ENCODE data around the gene PCA3.
A peak's percentile ranks its signal among the peaks of the same experiment; 100 is the strongest.
"Not testable (repeated sequence)": the region's sequence is repeated elsewhere in the genome, so short reads cannot be mapped to it uniquely, and the experiment has no call there.

The PCA3 gene

DNA sequence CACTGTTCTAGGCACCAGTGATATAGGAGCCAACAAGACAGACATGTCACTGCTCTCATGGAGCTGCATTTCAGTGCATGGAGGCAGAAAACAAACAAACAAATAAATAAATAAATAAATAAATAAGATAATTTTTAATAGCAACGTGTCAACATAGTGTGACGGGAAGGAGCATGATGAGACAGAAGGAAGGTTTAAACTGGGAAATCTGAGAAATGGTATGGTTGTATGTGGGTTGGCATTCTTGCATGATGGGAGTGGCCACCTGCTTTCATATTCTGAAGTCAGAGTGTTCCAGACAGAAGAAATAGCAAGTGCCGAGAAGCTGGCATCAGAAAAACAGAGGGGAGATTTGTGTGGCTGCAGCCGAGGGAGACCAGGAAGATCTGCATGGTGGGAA lies at the start of gene PCA3:
TSS of gene PCA3 (plus strand) at position 301 of the 400 bp plus-strand sequence.
- DNase-seq, result no peak

DNA sequence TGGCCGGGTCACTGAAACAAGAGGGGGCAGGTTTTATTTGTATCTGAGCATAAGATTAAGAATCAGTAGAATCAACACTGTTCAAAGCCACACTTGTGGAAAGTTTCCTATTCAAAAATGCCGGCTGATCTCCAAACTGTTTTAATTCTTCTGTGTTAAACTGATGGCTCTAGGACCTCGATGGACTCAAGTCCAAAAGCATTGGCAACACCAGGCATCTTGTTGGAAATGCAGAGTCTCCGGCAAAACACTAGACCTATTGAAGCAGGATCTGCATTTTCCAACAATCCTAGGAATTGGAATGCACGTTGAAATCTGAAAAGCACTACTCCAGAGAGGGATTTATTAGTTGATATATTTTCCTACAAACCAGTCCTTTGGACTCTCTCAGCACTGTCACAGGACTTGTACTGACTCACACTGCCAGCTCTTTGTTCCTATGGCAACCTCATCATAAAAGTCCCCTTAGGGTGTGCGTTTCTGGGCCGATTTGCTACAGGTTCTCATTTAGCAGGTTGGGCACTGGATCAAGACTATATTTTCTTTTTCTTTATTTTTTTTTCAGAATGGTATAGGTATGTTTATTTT lies 48.1 kb upstream of the PCA3 start:
- DNase-seq, result no peak

DNA sequence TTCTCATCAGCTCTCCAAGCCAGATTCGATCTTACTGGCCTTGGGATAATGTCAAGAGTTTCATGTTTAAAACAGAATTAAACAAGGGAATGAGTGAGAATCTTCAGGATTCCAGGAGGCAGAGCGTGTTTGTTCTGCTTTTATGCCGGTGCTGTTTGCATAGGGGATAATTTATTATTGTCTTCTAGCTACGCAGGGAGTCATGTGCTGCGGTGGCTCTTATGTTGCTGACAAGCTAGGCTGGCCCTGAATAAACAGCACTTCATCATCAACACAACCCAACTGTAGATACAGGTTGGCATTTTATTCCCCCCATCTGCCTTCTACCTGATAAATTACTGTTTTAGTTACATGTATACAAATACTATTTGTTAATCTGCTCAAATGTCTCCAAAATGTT lies 47.1 kb upstream of the PCA3 start:
- DNase-seq, result no peak

DNA sequence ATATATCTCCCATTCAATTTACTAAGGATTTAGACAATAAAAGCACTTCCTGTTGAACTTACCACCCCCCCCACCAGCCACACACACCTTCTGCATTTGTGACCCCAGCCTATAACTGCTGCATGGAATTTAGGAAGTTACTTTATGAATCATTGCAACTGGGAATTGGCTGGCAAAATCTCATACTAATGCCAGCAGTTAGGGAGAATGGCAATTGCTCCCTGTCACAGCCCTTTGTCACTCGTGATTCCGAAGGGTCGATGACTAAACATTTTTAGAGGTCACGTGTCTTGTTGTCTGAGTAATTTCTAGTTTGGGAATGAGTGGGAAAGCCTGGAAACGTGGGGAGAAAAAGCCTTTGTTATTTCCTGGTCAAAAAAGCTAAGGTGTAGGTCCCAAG lies 46.6 kb upstream of the PCA3 start:
- DNase-seq, result no peak

DNA sequence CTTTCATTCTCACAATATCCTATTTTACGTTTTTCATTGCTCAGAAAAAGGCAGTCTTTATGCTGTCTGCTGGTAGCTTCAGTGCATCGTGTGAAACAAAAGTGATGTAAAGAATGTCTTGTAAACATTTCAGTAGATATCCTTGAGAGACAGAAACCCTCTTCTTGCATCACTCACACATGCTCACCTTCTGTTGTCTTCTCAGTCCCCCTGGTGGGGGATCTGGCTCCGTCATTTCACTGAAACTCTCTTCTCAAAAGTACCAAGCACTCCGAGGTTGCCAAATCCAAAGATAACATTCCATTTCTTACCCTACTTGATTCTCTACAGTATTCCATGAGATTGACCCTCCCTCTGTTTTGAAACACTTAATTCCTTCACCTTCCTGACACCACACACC lies 46.1 kb upstream of the PCA3 start:
- DNase-seq, result no peak

DNA sequence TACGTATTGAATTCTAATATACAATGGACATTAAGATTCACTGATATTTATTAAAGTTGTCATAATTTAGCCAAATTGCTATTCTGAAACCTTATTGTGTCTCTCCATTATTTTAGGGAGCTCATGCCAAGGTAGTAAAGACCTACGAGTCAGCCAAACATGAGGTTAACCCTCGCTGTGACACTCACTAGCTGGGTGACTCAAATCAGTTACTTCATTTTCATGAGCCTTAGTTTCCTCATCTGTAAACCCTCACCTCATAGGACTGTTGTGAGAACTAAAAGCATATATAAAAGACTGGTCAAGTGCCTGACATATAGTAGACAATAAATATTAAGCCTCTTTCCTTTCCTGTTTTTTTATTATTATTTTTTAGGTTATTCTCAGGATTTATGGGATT lies 44.0 kb upstream of the PCA3 start:
- DNase-seq, result no peak

DNA sequence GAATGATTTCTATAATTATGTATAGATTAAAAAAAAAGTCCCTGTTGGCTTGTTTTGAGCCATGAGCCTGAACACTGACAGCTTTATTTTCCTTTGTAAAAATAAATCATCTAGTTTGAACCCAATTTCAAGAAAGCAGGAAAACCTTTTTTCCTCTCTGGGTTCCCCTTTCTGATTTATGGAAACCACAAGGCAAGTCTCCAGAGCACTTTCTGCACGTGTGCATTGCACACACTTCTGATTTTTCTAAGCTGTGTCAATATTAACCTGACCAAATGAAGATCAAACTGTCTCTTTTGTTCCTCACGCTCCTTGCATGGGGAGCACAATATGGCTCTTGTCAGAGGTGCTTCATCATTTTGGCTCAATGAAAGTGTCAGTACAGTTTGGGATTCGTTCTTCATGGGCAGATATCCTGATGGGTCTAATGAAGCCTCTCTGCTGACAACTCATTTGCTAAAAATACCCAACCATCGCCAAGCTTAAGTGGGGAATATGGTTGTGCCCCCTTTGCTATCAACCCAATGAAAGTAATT lies 39.2 kb upstream of the PCA3 start:
- DNase-seq, result no peak

DNA sequence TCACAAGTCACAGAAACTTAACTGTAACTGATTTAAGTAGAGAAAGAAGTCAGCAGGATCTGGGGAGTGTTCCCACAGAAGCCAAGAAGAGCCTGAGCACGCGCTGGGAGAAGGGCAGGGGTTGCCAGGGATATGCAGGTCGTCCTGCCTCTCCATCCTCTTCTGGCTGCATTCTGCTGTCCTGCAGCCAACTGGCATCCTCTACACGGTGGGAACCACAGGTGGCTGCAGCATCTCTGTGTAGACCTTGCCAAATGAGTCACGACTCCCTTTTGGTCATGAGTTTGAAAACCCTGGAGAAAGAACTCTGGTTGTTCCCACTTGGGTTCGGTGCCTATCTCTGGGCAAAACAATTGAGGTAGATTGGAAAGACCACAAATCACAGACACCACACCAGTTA lies 38.4 kb upstream of the PCA3 start:
- no peak for DNase-seq

DNA sequence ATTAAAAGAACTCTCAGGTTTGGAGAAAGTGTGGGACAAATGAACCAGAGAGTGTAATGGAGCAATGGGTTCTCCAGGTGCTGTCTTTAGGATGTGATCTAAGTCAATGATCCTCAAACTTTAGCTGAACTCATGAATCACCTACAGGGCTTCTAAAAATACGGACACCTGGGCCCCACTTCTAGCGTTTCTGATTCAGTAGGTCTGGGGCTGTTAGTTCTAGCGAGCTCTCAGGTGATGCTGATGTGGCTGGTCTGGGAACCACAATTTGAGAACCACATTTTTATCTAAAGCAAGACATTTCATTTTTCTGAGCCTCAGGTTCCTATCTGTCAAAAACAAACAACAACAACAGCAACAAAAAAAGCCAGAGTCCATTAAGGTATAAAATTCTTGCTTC lies 35.1 kb upstream of the PCA3 start:
- DNase-seq, result no peak

DNA sequence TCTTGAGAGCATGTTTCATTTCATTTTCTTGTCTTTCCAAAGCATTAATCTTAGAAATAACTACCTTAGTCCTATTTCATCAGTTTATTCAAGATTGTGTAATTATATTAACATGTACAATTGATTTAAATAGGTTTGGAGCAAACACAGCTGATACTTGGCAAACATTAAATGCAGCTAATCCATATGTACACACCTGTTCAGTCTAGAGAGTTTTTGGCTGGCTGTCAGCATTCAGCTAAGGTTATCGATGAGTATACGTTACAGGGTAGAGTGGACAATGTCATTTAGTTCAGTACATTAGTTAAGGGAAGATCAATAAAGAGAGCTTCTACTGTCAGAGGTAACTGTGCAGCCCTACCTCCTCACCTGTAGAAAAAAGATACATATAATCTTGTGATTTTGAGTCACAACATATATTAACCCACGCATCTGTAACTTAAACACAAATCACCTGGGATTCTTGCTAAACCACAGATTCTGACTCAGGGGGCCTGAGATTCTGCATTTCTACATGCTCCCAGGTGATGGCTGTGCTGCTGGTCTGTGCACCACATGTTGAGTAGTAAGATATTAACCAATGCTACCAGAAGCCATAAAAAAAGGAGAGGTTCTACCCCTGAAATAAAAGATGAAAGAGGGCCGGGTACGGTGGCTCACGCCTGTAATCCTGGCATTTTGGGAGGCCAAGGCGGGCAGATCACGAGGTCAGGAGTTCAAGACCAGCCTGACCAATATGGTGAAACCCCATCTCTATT lies 34.1 kb upstream of the PCA3 start:
- no peak for DNase-seq

DNA sequence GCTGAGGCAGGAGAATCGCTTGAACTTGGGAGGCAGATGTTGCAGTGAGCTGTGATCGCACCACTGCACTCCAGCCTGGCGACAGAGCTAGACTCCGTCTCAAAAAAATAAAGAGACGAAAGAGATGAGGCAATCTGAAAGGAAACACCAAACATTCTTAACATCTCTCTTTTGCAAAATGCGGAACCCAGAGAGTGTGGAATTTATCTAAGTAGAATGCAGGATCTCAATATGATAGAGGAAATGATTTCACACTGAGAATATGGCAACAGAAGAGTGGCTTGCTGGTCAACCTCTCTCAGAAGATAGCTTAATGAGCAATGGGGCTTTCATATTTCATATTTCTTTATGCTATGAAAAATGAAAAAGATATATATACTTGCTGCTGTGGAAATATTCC lies 33.4 kb upstream of the PCA3 start:
- DNase-seq, result no peak

DNA sequence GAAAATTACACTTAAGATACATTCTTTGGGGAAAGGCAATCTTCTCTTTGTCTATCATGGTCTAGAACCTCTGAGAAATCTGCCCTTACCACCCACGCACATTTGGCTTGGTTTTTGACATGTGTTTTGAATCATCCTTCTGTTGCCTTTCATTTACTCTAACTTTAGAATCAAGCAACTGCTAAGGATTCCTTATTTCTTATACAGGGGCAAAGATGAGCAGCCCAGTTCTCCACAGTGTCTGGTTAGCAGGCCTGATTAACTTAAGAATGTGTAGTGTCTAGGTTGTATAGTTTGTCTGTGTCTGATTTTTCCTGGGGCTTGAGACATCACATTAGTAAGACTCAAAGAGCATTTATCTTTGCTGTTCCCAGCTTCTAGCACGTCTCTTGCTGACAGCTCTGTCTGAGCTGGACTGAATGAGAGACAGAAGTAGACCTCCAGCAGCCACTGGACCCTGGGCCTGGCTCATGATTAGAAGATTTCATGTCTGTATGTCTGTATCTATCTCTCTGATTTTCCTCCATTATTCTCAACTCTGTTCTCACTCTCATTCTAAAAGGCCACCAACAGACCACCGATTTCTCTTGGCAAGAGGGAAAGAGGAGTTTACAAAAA lies 31.8 kb upstream of the PCA3 start:
- DNase-seq, result no peak

DNA sequence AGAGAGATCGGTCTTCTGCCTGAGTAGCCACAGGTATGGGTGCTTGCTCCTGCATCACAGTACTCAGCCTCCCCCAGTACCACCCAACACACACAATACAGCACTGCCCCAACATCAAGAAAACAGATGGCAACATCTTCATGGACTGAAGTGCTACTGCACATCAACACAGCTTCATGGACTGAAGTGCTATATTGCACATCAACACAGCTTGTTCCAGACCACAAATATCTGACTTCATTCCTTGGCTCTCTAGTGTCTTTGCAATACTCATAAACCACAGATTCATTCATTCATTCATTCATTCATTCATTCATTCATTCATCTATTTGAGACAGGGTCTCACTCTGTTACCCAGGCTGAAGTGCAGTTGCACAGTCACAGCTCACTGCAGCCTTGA lies 31.1 kb upstream of the PCA3 start:
- DNase-seq, result no peak

DNA sequence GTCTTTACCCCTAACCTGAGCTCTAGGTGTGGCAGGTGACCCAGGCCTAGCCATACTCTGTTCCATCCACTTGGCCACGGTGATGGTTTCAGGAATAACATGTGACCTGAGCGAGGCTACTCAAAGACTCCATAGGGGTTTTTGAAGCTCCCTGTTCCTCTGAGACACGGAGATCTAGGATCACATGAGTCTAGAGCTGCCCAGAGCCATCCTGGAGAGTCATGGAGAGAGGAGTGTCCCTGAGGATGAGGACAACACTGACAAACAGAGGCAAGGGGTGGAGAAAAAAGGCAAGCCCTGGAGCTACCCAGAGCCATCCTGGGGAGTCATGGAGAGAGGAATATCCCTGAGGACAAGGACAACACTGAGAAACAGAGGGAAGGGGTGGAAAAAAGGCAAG lies 29.5 kb upstream of the PCA3 start:
- DNase-seq, result no peak

DNA sequence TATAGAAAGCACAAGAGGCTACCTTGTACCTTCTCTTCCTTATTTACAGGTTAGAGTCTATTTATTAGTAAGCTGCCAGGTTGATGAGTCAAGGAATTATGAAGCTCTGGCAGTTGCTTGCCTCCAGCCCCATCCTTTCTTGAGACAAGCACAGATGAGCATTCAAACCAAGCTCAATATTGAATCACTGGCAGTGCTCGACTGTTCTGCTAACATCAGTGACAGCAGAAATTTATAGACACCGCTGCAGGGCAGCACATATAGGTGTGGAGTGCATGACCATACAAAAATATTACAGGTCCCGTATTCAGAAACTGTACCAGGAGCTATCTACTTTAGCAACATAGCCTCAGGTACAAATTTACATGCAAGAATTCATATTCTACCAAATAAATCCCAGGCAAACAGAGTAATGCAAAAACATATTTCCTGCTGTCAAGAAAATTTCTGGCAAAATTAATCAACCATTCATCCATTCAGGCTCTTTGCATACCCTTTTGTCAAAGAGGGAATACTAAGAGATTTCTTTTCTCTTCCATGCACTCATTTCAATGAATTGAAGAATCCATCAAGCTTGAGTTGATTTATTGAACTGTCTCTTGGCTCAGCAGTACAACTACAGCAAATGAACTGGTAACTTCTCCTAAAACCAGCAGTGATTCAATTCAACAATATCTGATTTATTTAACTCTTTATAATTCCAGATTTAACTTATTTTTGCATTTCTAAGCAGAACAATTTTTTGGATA lies 26.9 kb upstream of the PCA3 start:
- no peak for DNase-seq

DNA sequence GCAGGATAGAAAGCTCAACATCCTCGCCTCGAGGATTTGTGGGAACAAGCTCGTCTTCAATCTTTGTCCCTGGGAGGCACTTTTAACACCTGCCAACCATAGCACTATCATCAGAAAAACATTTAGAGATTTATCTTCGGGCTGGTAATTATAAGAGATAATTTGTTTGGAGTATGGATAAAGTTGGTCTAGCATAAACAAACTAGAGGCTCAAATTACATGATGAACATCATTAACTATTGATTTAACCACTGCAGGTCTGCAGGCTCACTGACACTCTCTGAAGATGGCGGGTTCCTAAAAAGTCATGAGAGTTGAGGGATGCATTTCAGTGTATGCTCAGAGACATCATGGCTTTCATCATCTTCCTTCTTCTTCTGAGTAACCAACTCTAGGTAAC lies 25.8 kb upstream of the PCA3 start:
- DNase-seq, result no peak

DNA sequence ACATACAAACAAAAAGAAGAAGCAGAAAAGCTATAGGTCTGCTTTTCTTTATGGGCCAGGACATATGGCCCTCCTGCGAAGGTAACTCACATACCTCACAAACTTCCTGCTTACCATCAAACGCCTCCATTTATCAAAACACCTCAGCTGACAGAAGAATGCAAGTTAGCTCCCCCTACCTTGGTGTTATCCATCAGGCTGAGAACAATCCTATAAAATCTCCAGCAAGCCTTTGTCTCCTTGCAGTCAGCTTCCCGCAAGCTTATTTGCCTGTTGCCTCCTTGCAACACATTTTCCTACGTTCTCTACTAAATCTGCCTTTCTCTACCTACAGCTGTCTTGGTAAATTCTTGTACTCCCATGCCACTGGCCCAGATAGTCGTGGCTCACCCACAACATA lies 22.7 kb upstream of the PCA3 start:
- no peak for DNase-seq

DNA sequence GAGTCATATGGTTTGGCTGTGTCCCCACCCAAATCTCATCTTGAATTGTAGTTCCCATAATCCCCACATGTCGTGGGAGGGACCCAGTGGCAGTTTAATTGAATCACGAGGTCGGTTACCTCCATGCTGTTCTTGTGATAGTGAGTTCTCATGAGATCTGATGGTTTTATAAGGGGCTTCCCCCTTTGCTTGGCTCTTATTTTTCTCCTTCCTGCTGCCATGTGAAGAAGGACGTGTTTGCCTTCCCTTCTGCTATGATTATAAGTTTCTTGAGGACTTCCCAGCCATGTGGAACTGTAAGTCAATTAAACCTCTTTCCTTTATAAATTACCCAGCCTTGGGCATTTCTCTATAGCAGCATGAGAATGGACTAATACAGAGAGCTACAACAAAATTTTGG lies 21.3 kb upstream of the PCA3 start:
- DNase-seq, result not testable (repeated sequence)

DNA sequence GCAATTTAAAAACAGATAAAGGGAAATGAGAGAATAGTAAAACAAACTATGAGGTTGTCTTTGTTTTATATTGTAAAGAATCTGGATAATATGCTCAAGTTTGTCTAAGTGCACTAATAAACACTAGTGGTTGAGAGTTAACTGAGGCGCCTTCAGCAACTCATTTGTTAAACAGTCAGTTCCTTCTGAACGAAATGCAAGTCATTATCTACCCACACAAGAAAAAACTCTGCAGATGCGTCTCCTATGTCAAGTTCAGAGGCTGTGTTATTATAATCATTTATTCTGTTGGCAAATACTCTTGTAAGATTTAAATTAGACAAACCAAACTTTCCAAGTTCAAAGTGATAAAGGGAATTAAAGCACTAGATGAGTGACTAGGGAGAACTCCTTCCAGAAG lies 20.3 kb upstream of the PCA3 start:
- DNase-seq, result no peak

DNA sequence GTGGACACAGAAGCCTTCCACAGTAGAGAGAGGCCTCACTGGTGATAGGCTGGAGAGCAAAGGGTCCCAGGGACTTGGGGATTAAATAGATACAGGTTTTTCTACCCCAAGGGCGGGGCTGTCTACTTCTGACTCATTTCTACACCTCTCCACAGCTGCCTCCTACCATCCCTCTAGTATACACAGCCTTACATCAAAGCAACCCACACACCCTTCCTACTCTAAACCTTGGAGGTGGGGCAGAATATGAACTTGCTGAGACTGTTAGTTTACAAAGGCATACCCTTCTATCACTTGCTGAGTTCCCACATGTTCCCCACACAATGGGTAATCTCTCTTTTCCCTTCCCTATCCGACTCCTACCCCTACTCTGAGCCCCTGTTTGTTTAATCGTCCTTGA lies 19.9 kb upstream of the PCA3 start:
- DNase-seq, result no peak

DNA sequence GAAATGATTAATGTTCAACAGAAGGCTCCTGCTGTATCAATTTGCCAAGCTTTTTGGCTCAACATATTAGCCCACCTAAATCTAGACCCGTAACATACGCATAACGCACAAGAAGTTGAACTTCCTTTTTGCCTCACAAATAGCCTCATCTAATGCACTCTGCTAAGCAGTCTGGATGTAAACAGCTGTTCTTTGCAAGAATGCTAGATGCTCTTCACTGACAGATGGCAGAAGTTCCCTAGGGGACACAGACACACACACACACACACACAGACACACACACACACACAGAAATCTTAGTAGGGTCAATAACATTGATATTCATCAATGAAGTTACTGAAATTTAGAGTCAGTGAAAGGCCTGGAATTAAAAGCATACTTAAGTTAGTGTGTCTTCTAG lies 13.2 kb upstream of the PCA3 start:
- no peak for DNase-seq

DNA sequence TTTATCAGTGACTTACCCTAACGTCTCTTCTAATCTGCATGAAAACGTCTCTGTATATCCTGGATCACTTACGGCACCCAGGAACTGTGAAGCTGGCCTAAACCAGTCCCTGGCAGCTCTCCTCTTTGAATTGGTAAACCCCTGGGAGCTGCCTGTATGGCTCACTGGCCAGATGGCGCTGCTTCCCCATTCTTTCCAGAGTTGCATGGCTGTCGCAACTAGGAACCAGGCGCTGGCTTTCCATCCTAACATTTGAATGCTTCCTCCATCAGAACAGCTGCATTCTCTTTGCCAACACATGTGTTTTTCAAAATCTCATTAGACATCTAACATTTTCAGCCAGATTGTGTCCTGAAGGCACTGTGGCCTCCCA lies 8.0 kb upstream of the PCA3 start:
- DNase-seq, result peak; percentile 0

DNA sequence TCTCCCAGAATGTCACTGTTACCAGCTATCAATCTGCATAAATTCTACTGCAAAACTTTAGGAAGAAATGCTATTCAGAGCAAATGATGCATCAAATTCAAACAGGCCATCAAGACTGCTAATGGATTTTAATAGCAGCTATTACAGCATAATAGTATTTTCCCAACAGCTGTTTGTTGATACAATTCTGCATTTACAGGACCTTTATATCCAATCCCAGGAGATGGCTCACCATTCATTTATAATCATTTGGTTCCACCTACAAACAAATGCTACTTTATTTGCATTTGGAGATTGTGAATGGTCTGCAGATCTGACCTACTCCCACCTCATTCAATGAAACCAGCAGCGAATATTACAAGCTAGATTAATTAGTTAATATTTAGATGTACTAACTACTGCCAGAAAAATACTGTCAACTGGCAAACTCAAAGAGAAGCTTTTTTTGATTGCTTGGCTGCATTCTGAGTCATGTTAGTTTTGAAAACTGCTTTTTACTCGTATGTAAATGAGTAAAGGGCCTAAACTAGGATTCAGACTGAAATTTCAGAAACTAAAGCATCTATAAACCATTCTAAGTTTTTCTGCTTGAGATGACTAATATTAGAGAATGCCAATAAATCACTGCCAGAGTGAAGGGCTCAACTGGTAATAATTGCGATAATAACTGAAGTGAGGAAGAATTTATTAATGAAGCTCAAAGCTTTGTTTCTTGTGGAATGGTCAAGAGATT lies 7.1 kb upstream of the PCA3 start:
- DNase-seq, result no peak
